Choroid plexus epithelial cell (primary cell): Measurements from ENCODE around the gene A2ML1.
"Not testable (repeated sequence)": the region's sequence is repeated elsewhere in the genome, so short reads cannot be mapped to it uniquely, and the experiment has no call there.

ENCODE experiments used
- DNase-seq: peaks from one replicate; pipeline ENCODE4 v3.0.0-alpha.2; 2010; ENCODE audit warnings: low read depth
- H3K4me3 ChIP-seq: 2 replicates; pipeline ENCODE4 v1.5.1; 2011; ENCODE audit warnings: low read depth, mild to moderate bottlenecking, control low read depth, low read length, moderate library complexity
- CTCF ChIP-seq: conservative IDR thresholded peaks from 2 replicates; pipeline ENCODE4 v1.5.1; 2011; ENCODE audit warnings: low read depth, mild to moderate bottlenecking, control low read depth, inconsistent platforms, low read length, moderate library complexity

The A2ML1 gene

DNA sequence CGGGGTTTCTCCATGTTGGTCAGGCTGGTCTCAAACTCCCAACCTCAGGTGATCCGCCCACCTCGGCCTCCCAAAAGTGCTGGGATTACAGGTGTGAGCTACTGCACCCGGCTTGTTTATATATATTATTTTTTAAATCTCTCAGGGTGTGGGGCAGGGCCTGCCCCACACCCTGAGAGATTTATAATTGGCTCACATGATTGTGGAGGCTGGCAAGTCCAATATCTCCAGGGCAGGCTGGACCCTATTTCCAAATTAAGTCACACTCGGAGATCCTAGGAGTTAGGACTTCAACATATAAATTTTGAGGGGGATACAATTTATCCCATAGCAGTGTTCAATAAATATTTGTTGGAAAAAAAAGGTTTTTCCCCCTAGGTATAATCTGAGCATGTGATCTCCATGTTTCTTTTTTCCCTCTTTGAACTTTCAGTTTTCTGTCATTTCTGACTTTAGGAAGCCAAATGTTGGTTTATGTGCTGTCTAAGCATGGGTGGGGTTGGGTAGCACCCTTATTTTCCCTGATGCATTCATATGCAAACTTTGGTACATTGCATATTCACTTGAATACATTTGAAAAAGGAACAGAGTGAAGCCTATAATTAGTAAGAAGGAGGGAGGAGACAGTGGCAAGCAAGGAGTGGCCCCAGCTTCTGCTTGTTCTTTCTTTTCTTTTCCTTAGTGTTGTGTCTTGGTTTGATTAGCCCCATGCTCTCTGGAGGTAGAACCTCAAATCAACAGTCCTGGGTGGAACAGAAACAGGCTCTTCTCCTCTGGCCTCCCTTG is 8.7 kb upstream of the A2ML1 start:
- TF ChIP-seq CTCF: no peak
- no peak overlapping the region for H3K4me3 ChIP-seq
- no peak for DNase-seq

GRCh38 chr12:8816448-8817050 is 5.9 kb upstream of the A2ML1 start:
- no peak overlapping the region for H3K4me3 ChIP-seq
- TF ChIP-seq CTCF: no peak
- DNase-seq: no peak

GRCh38 chr12:8817856-8818255 is 4.6 kb upstream of the A2ML1 start:
- H3K4me3 ChIP-seq: no peak overlapping the region
- DNase-seq: no peak
- no peak for TF ChIP-seq CTCF

DNA sequence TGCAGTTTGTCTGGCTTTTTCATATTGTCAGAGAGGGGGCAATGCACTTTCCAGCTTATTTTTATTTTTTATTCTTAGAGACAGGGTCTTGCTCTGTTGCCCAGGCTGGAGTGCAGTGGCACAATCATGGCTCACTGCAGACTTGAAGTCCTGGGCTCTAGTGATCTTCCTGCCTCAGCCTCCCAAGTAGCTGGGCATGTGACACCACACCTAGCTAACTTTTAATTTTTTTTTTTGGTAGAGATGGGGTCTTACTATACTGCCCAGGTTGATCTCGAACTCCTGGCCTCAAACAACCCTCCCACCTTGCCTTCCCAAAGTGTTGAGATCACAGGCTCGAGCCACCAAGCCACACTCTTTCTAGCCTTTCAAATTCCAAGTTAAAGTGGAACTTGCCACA is 3.9 kb upstream of the A2ML1 start:
- no peak for TF ChIP-seq CTCF
- no peak for DNase-seq
- no peak overlapping the region for H3K4me3 ChIP-seq

- peak; percentile 20 for DNase-seq
- no peak for TF ChIP-seq CTCF
- H3K4me3 ChIP-seq: no peak overlapping the region
These were observed 2.8 kb upstream of the A2ML1 start for GRCh38 chr12:8819666-8819980.

- DNase-seq, H3K4me3 ChIP-seq: not testable (repeated sequence)
These were observed 1.6 kb upstream of the A2ML1 start for GRCh38 chr12:8820676-8821407.

DNA sequence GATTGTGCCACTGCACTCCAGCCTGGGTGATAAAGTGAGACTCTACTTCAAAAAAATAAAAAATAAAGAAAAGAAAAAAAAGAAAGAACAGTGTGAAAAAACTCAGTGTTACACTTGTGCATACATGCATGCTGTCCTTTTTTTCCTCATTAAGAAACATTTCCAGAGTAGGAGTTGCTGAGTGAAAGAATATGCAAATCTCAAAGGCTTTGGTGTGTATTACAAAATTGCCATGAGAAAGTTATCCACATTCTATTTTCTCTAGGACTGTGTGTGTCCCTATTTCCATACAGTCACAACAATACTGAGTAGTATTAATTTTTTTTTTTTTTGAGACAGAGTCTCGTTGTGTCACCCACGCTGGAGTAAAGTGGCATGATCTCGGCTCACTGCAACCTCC is 830 bp upstream of the A2ML1 start:
- DNase-seq: no peak
- no peak overlapping the region for H3K4me3 ChIP-seq
- TF ChIP-seq CTCF: no peak
